Gastrocnemius medialis (tissue), 4 donors: Measurements from ENCODE around the gene PPP1R16B.

Experiments used
- CTCF ChIP-seq, 5 experiments: fragments of 450-650 bp in 3 of 5; fragments of 200-600 bp in 2 of 5; sonication (generic) in 2 of 5; IDR thresholded peaks in 4 of 5; conservative IDR thresholded peaks in 1 of 5; 1 replicate in 4 of 5; 2 replicates in 1 of 5; pipeline ENCODE4 v1.5.1; 2016 to 2019; ENCODE audit warnings: antibody characterized with exemption in 5 of 5, mild to moderate bottlenecking in 3 of 5, moderate library complexity in 3 of 5
- POLR2A ChIP-seq, 2 donors: fragments of 450-650 bp; IDR thresholded peaks; one replicate each; pipeline ENCODE4 v1.6.1; 2017; ENCODE audit warnings: antibody characterized with exemption in 2 of 2, mild to moderate bottlenecking in 2 of 2, moderate library complexity in 2 of 2

- TF ChIP-seq CTCF (IDR thresholded peaks at IDR 0.05 in 4 of 5, conservative IDR thresholded peaks at IDR 0.05 in 1 of 5) (no peak), POLR2A (IDR thresholded peaks at IDR 0.05) (no peak)
These were observed 91.8 kb downstream of the PPP1R16B start for GRCh38 chr20:38897267-38897666.
